ENCODE data around the gene DPM2.
A peak's percentile ranks its signal among the peaks of the same experiment; 100 is the strongest.

The DPM2 gene

GRCh38 chr9:127930231-127931091 is 7.2 kb downstream of the DPM2 start, which contains the start of gene PIP5KL1:
Gene PIP5KL1 (minus strand): TSS chr9:127930777. CDS start chr9:127930752, 25 bp downstream.
- Histone ChIP-seq H3K27ac (replicated peaks) (no peak within 1 kb of the TSS), H3K4me3 (replicated peaks; ENCODE audit: insufficient read depth, low read length) (peak within 1 kb of the TSS; percentile 24), H3K27me3 (ENCODE audit: insufficient read depth, poor library complexity, severe bottlenecking) (peaks cover 26% of the 10 kb centered on the region)
- DNase-seq (ENCODE audit: low read depth in 1 of 2, low spot score in 1 of 2), result peak in 1 of 2 experiments; percentile 44
- no peak for TF ChIP-seq POLR2AphosphoS5 (IDR thresholded peaks at IDR 0.05; ENCODE audit: low read depth)
- TF ChIP-seq CTCF (IDR thresholded peaks at IDR 0.05; ENCODE audit: insufficient read depth, low read length), result no peak
- TF ChIP-seq SPI1 (IDR thresholded peaks at IDR 0.05; ENCODE audit: borderline replicate concordance, low read depth), result no peak
- TF ChIP-seq REST (IDR thresholded peaks at IDR 0.05; ENCODE audit: insufficient replicate concordance, low read depth), result no peak
- no peak for TF ChIP-seq GABPA (IDR thresholded peaks at IDR 0.05; ENCODE audit: low read depth)

GRCh38 chr9:127929625-127929979 is 8.1 kb downstream of the DPM2 start:
- DNase-seq (ENCODE audit: low read depth in 1 of 2, low spot score in 1 of 2), result no peak
- TF ChIP-seq GABPA (IDR thresholded peaks at IDR 0.05; ENCODE audit: low read depth) (no peak), SPI1 (IDR thresholded peaks at IDR 0.05; ENCODE audit: borderline replicate concordance, low read depth) (no peak), POLR2AphosphoS5 (IDR thresholded peaks at IDR 0.05; ENCODE audit: low read depth) (no peak)
- no peak overlapping the region for H3K27ac ChIP-seq (replicated peaks)
- peaks cover 33% of the 10 kb centered on the region for H3K27me3 ChIP-seq (ENCODE audit: insufficient read depth, poor library complexity, severe bottlenecking)
- H3K4me3 ChIP-seq (replicated peaks; ENCODE audit: insufficient read depth, low read length), result no peak overlapping the region

GRCh38 chr9:127928676-127929624 is 8.7 kb downstream of the DPM2 start:
- TF ChIP-seq SPI1 (IDR thresholded peaks at IDR 0.05; ENCODE audit: borderline replicate concordance, low read depth) (no peak), GABPA (IDR thresholded peaks at IDR 0.05; ENCODE audit: low read depth) (no peak), REST (IDR thresholded peaks at IDR 0.05; ENCODE audit: insufficient replicate concordance, low read depth) (no peak), CTCF (IDR thresholded peaks at IDR 0.05; ENCODE audit: insufficient read depth, low read length) (no peak), POLR2AphosphoS5 (IDR thresholded peaks at IDR 0.05; ENCODE audit: low read depth) (no peak)
- no peak overlapping the region for H3K27ac ChIP-seq (replicated peaks)
- peaks cover 33% of the 10 kb centered on the region for H3K27me3 ChIP-seq (ENCODE audit: insufficient read depth, poor library complexity, severe bottlenecking)
- no peak overlapping the region for H3K4me3 ChIP-seq (replicated peaks; ENCODE audit: insufficient read depth, low read length)
- DNase-seq (ENCODE audit: low read depth in 1 of 2, low spot score in 1 of 2), result no peak
